GM12878 (cell line): ENCODE measurements around the gene SPARC. TPM values are rescaled to one million over a fixed set of nuclear protein-coding genes. Genes with fewer than 3 reads are reported as not detected.

Source experiments
- ATAC-seq: fragments of 200-7000 bp; cut with Tn5 transposase; 3 replicates; pipeline ENCODE4 v1.9.1; 2020; ENCODE audit warnings: mild to moderate bottlenecking, moderate library complexity
- BruUV-seq: library from RNA; stranded (reverse); fragments of 400-500 nt; replicated peaks from 2 replicates; lab custom pipeline; 2021; lab: Mats Ljungman, UMichigan
- CTCF ChIA-PET: fragments of 300-600 bp; sonication (Branson Sonifier 250); formaldehyde crosslinking; extraction: SDS; loops from one replicate; lab custom pipeline; 2021; ENCODE audit warnings: inconsistent platforms; lab: Yijun Ruan, JAX
- POLR2A ChIA-PET: fragments of 350-600 bp; formaldehyde crosslinking; extraction: SDS; loops from one replicate; lab custom pipeline; 2021; ENCODE audit warnings: inconsistent platforms; lab: Charles Lee
- RAD21 ChIA-PET: fragments of 300-600 bp; sonication (Branson Sonifier 250); formaldehyde crosslinking; loops from one replicate; lab custom pipeline; 2023; ENCODE audit warnings: antibody characterized with exemption; ENCODE audit not compliant: unreplicated experiment; lab: Charles Lee
- SMC1A ChIA-PET: fragments of 300-600 bp; sonication (Branson Sonifier 250); formaldehyde crosslinking; loops from one replicate; lab custom pipeline; 2023; ENCODE audit not compliant: unreplicated experiment, uncharacterized antibody; lab: Charles Lee
- DNase-seq: peaks from one replicate; pipeline ENCODE4 v3.0.0-alpha.2; 2011; ENCODE audit warnings: low read depth, low spot score
- FAIRE-seq: peaks from 3 replicates; lab custom pipeline; 2011; peaks lifted over from hg19 to GRCh38; lab: Jason Lieb, UNC
- H2AFZ ChIP-seq: 2 replicates; pipeline ENCODE4 v1.6.0; 2011; ENCODE audit warnings: low read depth, low read length, control low read depth; ENCODE audit not compliant: control insufficient read depth
- H3K27ac ChIP-seq: 2 replicates; pipeline ENCODE4 v1.5.1; 2011; ENCODE audit warnings: control low read depth; ENCODE audit not compliant: control insufficient read depth, insufficient read depth
- H3K27me3 ChIP-seq, 2 experiments: replicated peaks in 1 of 2; 2 replicates each; pipeline versions ENCODE4 v1.6.0 to v1.6.1; 2011; ENCODE audit warnings: low read length in 1 of 2; ENCODE audit not compliant: control insufficient read depth in 2 of 2, insufficient read depth in 2 of 2
- H3K36me3 ChIP-seq, 2 experiments: 2 replicates each; pipeline ENCODE4 v1.5.1; 2011; ENCODE audit warnings: low read length in 1 of 2; ENCODE audit not compliant: control insufficient read depth in 2 of 2, insufficient read depth in 2 of 2
- H3K4me1 ChIP-seq: 2 replicates; pipeline ENCODE4 v1.6.1; 2011; ENCODE audit warnings: mild to moderate bottlenecking, low read length, moderate library complexity, mixed read lengths; ENCODE audit not compliant: control insufficient read depth, insufficient read depth
- H3K4me2 ChIP-seq: 2 replicates; pipeline ENCODE4 v1.6.0; 2011; ENCODE audit warnings: control low read depth; ENCODE audit not compliant: control insufficient read depth, insufficient read depth
- H3K4me3 ChIP-seq: fragments of 200-600 bp; sonication (generic); 2 replicates; pipeline ENCODE4 v1.5.1; 2016
- H3K79me2 ChIP-seq: 2 replicates; pipeline ENCODE4 v1.6.0; 2011; ENCODE audit warnings: low read length; ENCODE audit not compliant: control insufficient read depth, insufficient read depth
- H3K9ac ChIP-seq: 2 replicates; pipeline ENCODE4 v1.8.0; 2011; ENCODE audit warnings: low read length, control low read depth, mixed read lengths; ENCODE audit not compliant: control insufficient read depth, insufficient read depth
- H3K9me3 ChIP-seq: replicated peaks from 3 replicates; pipeline ENCODE4 v1.5.1; 2011; ENCODE audit warnings: mild to moderate bottlenecking, low read length; ENCODE audit not compliant: control insufficient read depth, insufficient read depth
- H4K20me1 ChIP-seq: 2 replicates; pipeline ENCODE4 v1.6.0; 2011; ENCODE audit not compliant: control insufficient read depth, insufficient read depth
- ASH2L ChIP-seq: fragments of 300-600, 200-600 bp; sonication (generic); IDR thresholded peaks from 2 replicates; pipeline ENCODE4 v1.6.1; 2017; ENCODE audit warnings: low read depth, mild to moderate bottlenecking, borderline replicate concordance
- BACH1 ChIP-seq: fragments of 450-650 bp; IDR thresholded peaks from 2 replicates; pipeline ENCODE4 v1.6.1; 2017; ENCODE audit warnings: mild to moderate bottlenecking, borderline replicate concordance
- BCLAF1 ChIP-seq: fragments of 450-650 bp; IDR thresholded peaks from 2 replicates; pipeline ENCODE4 v1.6.1; 2017; ENCODE audit warnings: antibody characterized with exemption, mild to moderate bottlenecking, moderate library complexity
- BHLHE40 ChIP-seq, 2 experiments: fragments of 450-650 bp in 1 of 2; IDR thresholded peaks; 2 replicates each; pipeline ENCODE4 v1.6.1; 2011 to 2017; ENCODE audit warnings: low read depth in 2 of 2, borderline replicate concordance in 1 of 2, improper control_type of control experiment in 1 of 2, low read length in 1 of 2, mild to moderate bottlenecking in 1 of 2
- EED ChIP-seq: sonication (generic); IDR thresholded peaks from 2 replicates; pipeline ENCODE4 v1.6.1; 2016; ENCODE audit warnings: antibody characterized with exemption, low read depth
- HCFC1 ChIP-seq: fragments of 150-350 bp; IDR thresholded peaks from 2 replicates; pipeline ENCODE4 v1.6.1; 2014; ENCODE audit warnings: low read length
- NFIC ChIP-seq: IDR thresholded peaks from 2 replicates; pipeline ENCODE4 v1.6.1; 2012; ENCODE audit warnings: low read depth, mild to moderate bottlenecking, inconsistent platforms, low read length, moderate library complexity
- PAX5 ChIP-seq: IDR thresholded peaks from 2 replicates; pipeline ENCODE4 v1.6.1; 2011; ENCODE audit warnings: low read depth, low read length, borderline replicate concordance
- RELB ChIP-seq: fragments of 450-650 bp; IDR thresholded peaks from 2 replicates; pipeline ENCODE4 v1.6.1; 2017; ENCODE audit warnings: low read depth, mild to moderate bottlenecking, moderate library complexity
- SMC3 ChIP-seq: IDR thresholded peaks from 2 replicates; pipeline ENCODE4 v1.6.1; 2011; ENCODE audit warnings: low read length, improper control_type of control experiment, borderline replicate concordance
- SREBF1 ChIP-seq: IDR thresholded peaks from 2 replicates; pipeline ENCODE4 v1.6.1; 2012; ENCODE audit warnings: mild to moderate bottlenecking, low read length
- ZNF384 ChIP-seq: IDR thresholded peaks from 2 replicates; pipeline ENCODE4 v1.6.1; 2012; ENCODE audit warnings: low read depth, mild to moderate bottlenecking, low read length, improper control_type of control experiment, borderline replicate concordance
- WGBS: methylation state at CpG from one replicate; pipeline ENCODE4 v1.1.6; 2016; ENCODE audit warnings: low lambda C conversion rate; ENCODE audit not compliant: insufficient replicate concordance, insufficient coverage; ENCODE audit errors: missing lambda C conversion rate; 5-methylcytosine and 5-hydroxymethylcytosine counted together
- in situ Hi-C: fragments of 300-500 bp; cut with MboI; formaldehyde crosslinking; loops from 9 replicates; pipeline ENCODE4 v1.14.3; 2018; ENCODE audit warnings: mixed read lengths
- intact Hi-C: fragments of 100-400 bp; cut with micrococcal nuclease; formaldehyde crosslinking; loops from one replicate; pipeline ENCODE4 v1.14.2; 2022; ENCODE audit not compliant: unreplicated experiment
- polyA plus RNA-seq, 11 experiments: library from polyadenylated mRNA; depleted of rRNA in 4 of 11; unstranded in 6 of 11; stranded (reverse) in 5 of 11; fragments of >200 nt; fragmentation: Nextera tagmentation in 4 of 11; fragmentation: Illumina TruSeq in 1 of 11; extraction: Ambion mirVana in 4 of 11; extraction: Trizol in 1 of 11; gene quantifications; 1 replicate in 1 of 11; 2 replicates in 10 of 11; pipeline versions ENCODE4 v1.2.1 to v1.2.3, GENCODE V29; 2011 to 2016; ENCODE audit warnings: inconsistent platforms in 2 of 11, missing spikeins in 2 of 11, low read depth in 1 of 11
- total RNA-seq, 4 experiments: library from RNA; depleted of rRNA in 3 of 4; stranded (reverse); fragments of >200 nt in 3 of 4; fragmentation: Illumina TruSeq in 1 of 4; extraction: Trizol in 1 of 4; gene quantifications; 2 replicates each; pipeline versions ENCODE4 v1.2.1 to v1.2.3, GENCODE V29; 2013 to 2021

SPARC gene
- total and polyA plus RNA-seq, 10 of the 15 experiments (the other 5 are each of a cell fraction or from before 2014, with no cell fraction given), result 29.6 to 154 (median 57.0) TPM

GRCh38 chr5:151695464-151695863 is 8.7 kb upstream of the SPARC start:
- intact Hi-C loops, result no loop called here
- no peak overlapping the region for H3K4me2 ChIP-seq
- ATAC-seq (no peak), DNase-seq (no peak), FAIRE-seq (peak; percentile 13)
- SMC1A ChIA-PET, result interaction anchor here (1.1 to 1.7 kb wide), 3 partner anchors 8 to 24 kb away, joined by 3 to 9 read pairs (median 3); no protein-coding TSS in a partner anchor
- H4K20me1 ChIP-seq, result no peaks in the 10 kb centered on the region
- BruUV-seq, result no TSS peak
- H2AFZ ChIP-seq, result no peak overlapping the region
- H3K9me3 ChIP-seq, result no peaks in the 10 kb centered on the region
- peaks cover 6% of the 10 kb centered on the region for H3K4me1 ChIP-seq
- no peaks in the 10 kb centered on the region for H3K36me3 ChIP-seq
- H3K27me3 ChIP-seq, result no peaks in the 10 kb centered on the region
- 100% methylated on average over 1 of the region's 1 CpG for WGBS
- POLR2A ChIA-PET, result interaction anchor here (0.5 to 0.9 kb wide), 2 partner anchors 15 to 21 kb away, joined by 3 to 5 read pairs; no protein-coding TSS in a partner anchor
- H3K4me3 ChIP-seq, result no peak overlapping the region
- CTCF ChIA-PET, result interaction anchor here (1.2 to 1.4 kb wide), 3 partner anchors 25 to 34 kb away, joined by 3 to 4 read pairs (median 4); no protein-coding TSS in a partner anchor
- no peaks in the 10 kb centered on the region for H3K79me2 ChIP-seq
- TF ChIP-seq SMC3, result no peak
- TF ChIP-seq BHLHE40 (IDR thresholded peaks at IDR 0.05; ENCODE audit: borderline replicate concordance in 1 of 2, low read depth in 2 of 2, low read length in 1 of 2), result no peak
- TF ChIP-seq, all 136 proteins: peak for 0
- in situ Hi-C loops, result no loop called here
- Histone ChIP-seq H3K9ac (no peak overlapping the region), H3K27ac (no peak overlapping the region)
- RAD21 ChIA-PET, result no interaction called here

- DNase-seq (no peak), ATAC-seq (no peak), FAIRE-seq (no peak)
- H2AFZ ChIP-seq, result no peak overlapping the region
- TF ChIP-seq RELB (no peak), ZNF384 (no peak), HCFC1 (no peak), NFIC (no peak), EED (no peak), BCLAF1 (no peak), SREBF1 (no peak), BACH1 (no peak), ASH2L (no peak), PAX5 (no peak)
- no peaks in the 10 kb centered on the region for H4K20me1 ChIP-seq
- SMC1A ChIA-PET, result interaction anchor here (0.5 to 1.7 kb wide), 3 partner anchors 10 to 197 kb away, joined by 3 to 4 read pairs (median 3); no protein-coding TSS in a partner anchor
- BruUV-seq, result no TSS peak
- H3K4me1 ChIP-seq, result no peaks in the 10 kb centered on the region
- H3K27me3 ChIP-seq, result no peaks in the 10 kb centered on the region
- H3K9ac ChIP-seq, result no peak overlapping the region
- POLR2A ChIA-PET, result no interaction called here
- H3K4me3 ChIP-seq, result no peak overlapping the region
- intact Hi-C loops, result no loop called here
- H3K79me2 ChIP-seq, result no peaks in the 10 kb centered on the region
- 100% methylated on average over 3 of the region's 3 CpGs for WGBS
- no peak overlapping the region for H3K27ac ChIP-seq
- no peaks in the 10 kb centered on the region for H3K36me3 ChIP-seq
- H3K4me2 ChIP-seq, result no peak overlapping the region
- H3K9me3 ChIP-seq, result no peaks in the 10 kb centered on the region
- RAD21 ChIA-PET, result interaction anchor here (1.0 to 1.3 kb wide), 2 partner anchors 35 to 42 kb away, joined by 3 read pairs; no protein-coding TSS in a partner anchor
- in situ Hi-C loops, result no loop called here
- CTCF ChIA-PET, result interaction anchor here (1.0 to 1.3 kb wide), 5 partner anchors 11 to 43 kb away, joined by 3 to 5 read pairs (median 5); no protein-coding TSS in a partner anchor
Observed at GRCh38 chr5:151694035-151694485, 7.3 kb upstream of the SPARC start.
